ENCODE measurements around the gene TMEM97. TPM values are rescaled to one million over a fixed set of nuclear protein-coding genes. Genes with fewer than 3 reads are reported as not detected.

TMEM97 gene
- total and polyA plus RNA-seq, 9 of the 15 experiments (the other 6 are each of a cell fraction or from before 2014, with no cell fraction given), result 34.6 to 121 (median 76.0) TPM

DNA sequence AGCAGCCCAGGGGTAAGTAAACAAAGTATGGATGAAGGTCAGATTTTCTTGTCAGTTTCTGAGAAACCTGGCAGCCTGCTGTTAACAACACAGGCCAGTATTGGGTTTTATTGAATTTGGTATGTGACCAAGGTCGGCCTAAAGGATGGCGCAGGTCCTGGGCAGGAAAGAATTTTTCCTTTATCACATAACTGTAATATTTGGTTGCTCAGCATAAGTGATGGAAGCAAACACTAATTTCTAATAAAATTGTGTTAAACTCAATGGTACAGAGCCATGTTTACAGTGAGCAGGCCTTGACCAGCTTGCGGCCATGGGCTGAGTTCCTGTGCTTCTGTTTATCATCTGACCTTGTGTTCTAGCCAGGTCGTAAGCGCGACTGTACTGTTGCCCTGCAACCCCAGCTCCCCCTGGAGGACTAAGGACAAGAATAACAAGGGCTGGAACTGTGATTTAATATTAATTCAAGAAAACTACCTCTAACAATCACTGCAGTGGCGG lies 27.8 kb downstream of the TMEM97 start (continued):
- TF ChIP-seq, protein P1, sequence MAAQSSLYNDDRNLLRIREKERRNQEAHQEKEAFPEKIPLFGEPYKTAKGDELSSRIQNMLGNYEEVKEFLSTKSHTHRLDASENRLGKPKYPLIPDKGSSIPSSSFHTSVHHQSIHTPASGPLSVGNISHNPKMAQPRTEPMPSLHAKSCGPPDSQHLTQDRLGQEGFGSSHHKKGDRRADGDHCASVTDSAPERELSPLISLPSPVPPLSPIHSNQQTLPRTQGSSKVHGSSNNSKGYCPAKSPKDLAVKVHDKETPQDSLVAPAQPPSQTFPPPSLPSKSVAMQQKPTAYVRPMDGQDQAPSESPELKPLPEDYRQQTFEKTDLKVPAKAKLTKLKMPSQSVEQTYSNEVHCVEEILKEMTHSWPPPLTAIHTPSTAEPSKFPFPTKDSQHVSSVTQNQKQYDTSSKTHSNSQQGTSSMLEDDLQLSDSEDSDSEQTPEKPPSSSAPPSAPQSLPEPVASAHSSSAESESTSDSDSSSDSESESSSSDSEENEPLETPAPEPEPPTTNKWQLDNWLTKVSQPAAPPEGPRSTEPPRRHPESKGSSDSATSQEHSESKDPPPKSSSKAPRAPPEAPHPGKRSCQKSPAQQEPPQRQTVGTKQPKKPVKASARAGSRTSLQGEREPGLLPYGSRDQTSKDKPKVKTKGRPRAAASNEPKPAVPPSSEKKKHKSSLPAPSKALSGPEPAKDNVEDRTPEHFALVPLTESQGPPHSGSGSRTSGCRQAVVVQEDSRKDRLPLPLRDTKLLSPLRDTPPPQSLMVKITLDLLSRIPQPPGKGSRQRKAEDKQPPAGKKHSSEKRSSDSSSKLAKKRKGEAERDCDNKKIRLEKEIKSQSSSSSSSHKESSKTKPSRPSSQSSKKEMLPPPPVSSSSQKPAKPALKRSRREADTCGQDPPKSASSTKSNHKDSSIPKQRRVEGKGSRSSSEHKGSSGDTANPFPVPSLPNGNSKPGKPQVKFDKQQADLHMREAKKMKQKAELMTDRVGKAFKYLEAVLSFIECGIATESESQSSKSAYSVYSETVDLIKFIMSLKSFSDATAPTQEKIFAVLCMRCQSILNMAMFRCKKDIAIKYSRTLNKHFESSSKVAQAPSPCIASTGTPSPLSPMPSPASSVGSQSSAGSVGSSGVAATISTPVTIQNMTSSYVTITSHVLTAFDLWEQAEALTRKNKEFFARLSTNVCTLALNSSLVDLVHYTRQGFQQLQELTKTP (IDR thresholded peaks at IDR 0.05; ENCODE audit: low read depth in 1 of 2, partially characterized antibody in 2 of 2), result no peak
- TF ChIP-seq, protein P2, sequence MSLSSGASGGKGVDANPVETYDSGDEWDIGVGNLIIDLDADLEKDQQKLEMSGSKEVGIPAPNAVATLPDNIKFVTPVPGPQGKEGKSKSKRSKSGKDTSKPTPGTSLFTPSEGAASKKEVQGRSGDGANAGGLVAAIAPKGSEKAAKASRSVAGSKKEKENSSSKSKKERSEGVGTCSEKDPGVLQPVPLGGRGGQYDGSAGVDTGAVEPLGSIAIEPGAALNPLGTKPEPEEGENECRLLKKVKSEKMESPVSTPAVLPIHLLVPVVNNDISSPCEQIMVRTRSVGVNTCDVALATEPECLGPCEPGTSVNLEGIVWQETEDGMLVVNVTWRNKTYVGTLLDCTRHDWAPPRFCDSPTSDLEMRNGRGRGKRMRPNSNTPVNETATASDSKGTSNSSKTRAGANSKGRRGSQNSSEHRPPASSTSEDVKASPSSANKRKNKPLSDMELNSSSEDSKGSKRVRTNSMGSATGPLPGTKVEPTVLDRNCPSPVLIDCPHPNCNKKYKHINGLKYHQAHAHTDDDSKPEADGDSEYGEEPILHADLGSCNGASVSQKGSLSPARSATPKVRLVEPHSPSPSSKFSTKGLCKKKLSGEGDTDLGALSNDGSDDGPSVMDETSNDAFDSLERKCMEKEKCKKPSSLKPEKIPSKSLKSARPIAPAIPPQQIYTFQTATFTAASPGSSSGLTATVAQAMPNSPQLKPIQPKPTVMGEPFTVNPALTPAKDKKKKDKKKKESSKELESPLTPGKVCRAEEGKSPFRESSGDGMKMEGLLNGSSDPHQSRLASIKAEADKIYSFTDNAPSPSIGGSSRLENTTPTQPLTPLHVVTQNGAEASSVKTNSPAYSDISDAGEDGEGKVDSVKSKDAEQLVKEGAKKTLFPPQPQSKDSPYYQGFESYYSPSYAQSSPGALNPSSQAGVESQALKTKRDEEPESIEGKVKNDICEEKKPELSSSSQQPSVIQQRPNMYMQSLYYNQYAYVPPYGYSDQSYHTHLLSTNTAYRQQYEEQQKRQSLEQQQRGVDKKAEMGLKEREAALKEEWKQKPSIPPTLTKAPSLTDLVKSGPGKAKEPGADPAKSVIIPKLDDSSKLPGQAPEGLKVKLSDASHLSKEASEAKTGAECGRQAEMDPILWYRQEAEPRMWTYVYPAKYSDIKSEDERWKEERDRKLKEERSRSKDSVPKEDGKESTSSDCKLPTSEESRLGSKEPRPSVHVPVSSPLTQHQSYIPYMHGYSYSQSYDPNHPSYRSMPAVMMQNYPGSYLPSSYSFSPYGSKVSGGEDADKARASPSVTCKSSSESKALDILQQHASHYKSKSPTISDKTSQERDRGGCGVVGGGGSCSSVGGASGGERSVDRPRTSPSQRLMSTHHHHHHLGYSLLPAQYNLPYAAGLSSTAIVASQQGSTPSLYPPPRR (CRISPR knock-in tag; IDR thresholded peaks at IDR 0.05; ENCODE audit: borderline replicate concordance), result no peak
- TF ChIP-seq, protein P3, sequence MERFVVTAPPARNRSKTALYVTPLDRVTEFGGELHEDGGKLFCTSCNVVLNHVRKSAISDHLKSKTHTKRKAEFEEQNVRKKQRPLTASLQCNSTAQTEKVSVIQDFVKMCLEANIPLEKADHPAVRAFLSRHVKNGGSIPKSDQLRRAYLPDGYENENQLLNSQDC (CRISPR knock-in tag; IDR thresholded peaks at IDR 0.05), result no peak
- TF ChIP-seq, protein P4, sequence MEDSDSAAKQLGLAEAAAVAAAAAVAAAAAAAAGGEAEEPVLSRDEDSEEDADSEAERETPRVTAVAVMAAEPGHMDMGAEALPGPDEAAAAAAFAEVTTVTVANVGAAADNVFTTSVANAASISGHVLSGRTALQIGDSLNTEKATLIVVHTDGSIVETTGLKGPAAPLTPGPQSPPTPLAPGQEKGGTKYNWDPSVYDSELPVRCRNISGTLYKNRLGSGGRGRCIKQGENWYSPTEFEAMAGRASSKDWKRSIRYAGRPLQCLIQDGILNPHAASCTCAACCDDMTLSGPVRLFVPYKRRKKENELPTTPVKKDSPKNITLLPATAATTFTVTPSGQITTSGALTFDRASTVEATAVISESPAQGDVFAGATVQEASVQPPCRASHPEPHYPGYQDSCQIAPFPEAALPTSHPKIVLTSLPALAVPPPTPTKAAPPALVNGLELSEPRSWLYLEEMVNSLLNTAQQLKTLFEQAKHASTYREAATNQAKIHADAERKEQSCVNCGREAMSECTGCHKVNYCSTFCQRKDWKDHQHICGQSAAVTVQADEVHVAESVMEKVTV (CRISPR knock-in tag; IDR thresholded peaks at IDR 0.05), result peak; percentile 47; the same call in 1 of the 2 replicates
- no peak for TF ChIP-seq BDP1 (IDR thresholded peaks at IDR 0.05; ENCODE audit: insufficient read depth, insufficient read length)
- TF ChIP-seq, protein P5, sequence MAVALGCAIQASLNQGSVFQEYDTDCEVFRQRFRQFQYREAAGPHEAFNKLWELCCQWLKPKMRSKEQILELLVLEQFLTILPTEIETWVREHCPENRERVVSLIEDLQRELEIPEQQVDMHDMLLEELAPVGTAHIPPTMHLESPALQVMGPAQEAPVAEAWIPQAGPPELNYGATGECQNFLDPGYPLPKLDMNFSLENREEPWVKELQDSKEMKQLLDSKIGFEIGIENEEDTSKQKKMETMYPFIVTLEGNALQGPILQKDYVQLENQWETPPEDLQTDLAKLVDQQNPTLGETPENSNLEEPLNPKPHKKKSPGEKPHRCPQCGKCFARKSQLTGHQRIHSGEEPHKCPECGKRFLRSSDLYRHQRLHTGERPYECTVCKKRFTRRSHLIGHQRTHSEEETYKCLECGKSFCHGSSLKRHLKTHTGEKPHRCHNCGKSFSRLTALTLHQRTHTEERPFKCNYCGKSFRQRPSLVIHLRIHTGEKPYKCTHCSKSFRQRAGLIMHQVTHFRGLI (CRISPR knock-in tag; IDR thresholded peaks at IDR 0.05), result no peak
- TF ChIP-seq, protein P6, sequence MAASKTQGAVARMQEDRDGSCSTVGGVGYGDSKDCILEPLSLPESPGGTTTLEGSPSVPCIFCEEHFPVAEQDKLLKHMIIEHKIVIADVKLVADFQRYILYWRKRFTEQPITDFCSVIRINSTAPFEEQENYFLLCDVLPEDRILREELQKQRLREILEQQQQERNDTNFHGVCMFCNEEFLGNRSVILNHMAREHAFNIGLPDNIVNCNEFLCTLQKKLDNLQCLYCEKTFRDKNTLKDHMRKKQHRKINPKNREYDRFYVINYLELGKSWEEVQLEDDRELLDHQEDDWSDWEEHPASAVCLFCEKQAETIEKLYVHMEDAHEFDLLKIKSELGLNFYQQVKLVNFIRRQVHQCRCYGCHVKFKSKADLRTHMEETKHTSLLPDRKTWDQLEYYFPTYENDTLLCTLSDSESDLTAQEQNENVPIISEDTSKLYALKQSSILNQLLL (CRISPR knock-in tag; IDR thresholded peaks at IDR 0.05; ENCODE audit: borderline replicate concordance), result no peak
- no peak for TF ChIP-seq ZNF431 (CRISPR knock-in tag; IDR thresholded peaks at IDR 0.05)
- peak in 1 of 2 experiments; percentile 85; a peak in 3 of 4 replicates for TF ChIP-seq RCOR1 (IDR thresholded peaks at IDR 0.05; ENCODE audit: borderline replicate concordance in 1 of 2, low read depth in 2 of 2, low read length in 2 of 2)

Data from K562 (cell line).